ENCODE measurements around the gene SLC25A5. TPM values are rescaled to one million over a fixed set of nuclear protein-coding genes. Genes with fewer than 3 reads are reported as not detected.

SLC25A5 gene
- total and polyA plus RNA-seq, 3 donors from 2014 or later = 172 to 246 (median 177) TPM

GRCh38 chrX:119512146-119512800, 44.0 kb downstream of the SLC25A5 start:
- WGBS, 2 donors = 35 to 36% methylated on average over 7 to 14 of the region's 14 CpGs
- intact Hi-C loops (cut with DNase I; ENCODE audit: low total_unique reads) = no loop called here
- Histone ChIP-seq H3K4me1 (no peaks in the 10 kb centered on the region), H3K27me3 (no peaks in the 10 kb centered on the region), H3K9me3 (no peaks in the 10 kb centered on the region), H3K27ac (no peak overlapping the region), H3K4me3 (no peak overlapping the region), H3K36me3 (ENCODE audit: low read depth, missing control alignments) (no peaks in the 10 kb centered on the region)
- peak; percentile 70 for DNase-seq
- TF ChIP-seq POLR2A (IDR thresholded peaks at IDR 0.05) (no peak), CTCF (IDR thresholded peaks at IDR 0.05) (peak in 2 of 3 experiments; percentile 18 to 19)

- WGBS, 2 donors = 34 to 41% methylated on average over 5 of the region's 5 CpGs
- intact Hi-C loops (cut with DNase I; ENCODE audit: low total_unique reads) = no loop called here
- Histone ChIP-seq H3K36me3 (ENCODE audit: low read depth, missing control alignments) (no peaks in the 10 kb centered on the region), H3K27ac (no peak overlapping the region), H3K27me3 (no peaks in the 10 kb centered on the region), H3K4me1 (no peaks in the 10 kb centered on the region), H3K9me3 (no peaks in the 10 kb centered on the region), H3K4me3 (no peak overlapping the region)
- no peak for TF ChIP-seq POLR2A (IDR thresholded peaks at IDR 0.05)
- peak; percentile 64 to 78 (median 65) for TF ChIP-seq CTCF (IDR thresholded peaks at IDR 0.05)
- DNase-seq = peak; percentile 53
These were observed 48.0 kb downstream of the SLC25A5 start for GRCh38 chrX:119516157-119516702.

- TF ChIP-seq POLR2A (IDR thresholded peaks at IDR 0.05) (no peak), CTCF (IDR thresholded peaks at IDR 0.05) (no peak)
- Histone ChIP-seq H3K9me3 (no peaks in the 10 kb centered on the region), H3K4me3 (no peak overlapping the region), H3K4me1 (no peaks in the 10 kb centered on the region), H3K27ac (no peak overlapping the region), H3K27me3 (no peaks in the 10 kb centered on the region), H3K36me3 (ENCODE audit: low read depth, missing control alignments) (no peaks in the 10 kb centered on the region)
- 69 to 72% methylated on average over 4 of the region's 4 CpGs for WGBS, 2 donors
- no peak for DNase-seq
- intact Hi-C loops (cut with DNase I; ENCODE audit: low total_unique reads) = no loop called here
These were observed 50.1 kb downstream of the SLC25A5 start for GRCh38 chrX:119518371-119518770.

Small RNAs within 50 kb of the gene (small RNA-seq; reads per million reads assigned to genes)
- gene RNU1-67P = 0 to 0.09 reads per million in 2 donors
- 0 reads per million in 2 donors for gene RNY3P16

Other genes starting within 250 kb of the SLC25A5 start
- gene PGRMC1, start 232.2 kb upstream of the SLC25A5 start, total RNA-seq = 10 to 100 TPM; 53.5 to 99.9 TPM
- gene PGRMC1, start 232.2 kb upstream of the SLC25A5 start, polyA plus RNA-seq (ENCODE audit: insufficient read depth, low read depth, low replicate concordance) = 74.8 TPM
- gene SLC25A43, start 69.1 kb upstream of the SLC25A5 start, total RNA-seq = 1 to 10 TPM; 3.9 to 6.9 TPM
- 5.8 TPM for gene SLC25A43, start 69.1 kb upstream of the SLC25A5 start, polyA plus RNA-seq (ENCODE audit: insufficient read depth, low read depth, low replicate concordance)
- gene STEEP1, start 97.0 kb downstream of the SLC25A5 start, total RNA-seq = 10 to 100 TPM; 41.9 to 43.4 TPM
- 24.8 TPM for gene STEEP1, start 97.0 kb downstream of the SLC25A5 start, polyA plus RNA-seq (ENCODE audit: insufficient read depth, low read depth, low replicate concordance)
- 10 to 100 TPM; 29.4 to 30.0 TPM for gene UBE2A, start 106.1 kb downstream of the SLC25A5 start, total RNA-seq
- gene UBE2A, start 106.1 kb downstream of the SLC25A5 start, polyA plus RNA-seq (ENCODE audit: insufficient read depth, low read depth, low replicate concordance) = 44.7 TPM
- 1 to 10 TPM; 4.7 to 6.4 TPM for gene NKRF, start 138.0 kb downstream of the SLC25A5 start, total RNA-seq
- 4.1 TPM for gene NKRF, start 138.0 kb downstream of the SLC25A5 start, polyA plus RNA-seq (ENCODE audit: insufficient read depth, low read depth, low replicate concordance)
- 100 to 1,000 TPM; 187 to 250 TPM for gene SEPTIN6, start 224.7 kb downstream of the SLC25A5 start, total RNA-seq
- gene SEPTIN6, start 224.7 kb downstream of the SLC25A5 start, polyA plus RNA-seq (ENCODE audit: insufficient read depth, low read depth, low replicate concordance) = 80.2 TPM

Data from testis (tissue), 3 donors.